ENCODE measurements around the gene MRI1. TPM values are rescaled to one million over a fixed set of nuclear protein-coding genes. Genes with fewer than 3 reads are reported as not detected.

Gene MRI1
- total and polyA plus RNA-seq, 2 experiments from 2014 or later = 12.3 to 44.5 TPM

Small RNA genes lying within 50 kb of the gene (small RNA-seq; reads per million reads assigned to genes)
- gene RN7SL619P (ENCODE audit: low replicate concordance) = not detected

Other genes starting within 250 kb of the MRI1 start
- gene C19orf53, start 9.9 kb downstream of the MRI1 start, total RNA-seq (2014; rRNA removed; shearing (Covaris generic)) = 104 and 118 TPM in 2 replicates
- gene C19orf53, start 9.9 kb downstream of the MRI1 start, polyA plus RNA-seq (2016; fragmentation: Nextera tagmentation; extraction: Ambion mirVana) = 401 and 463 TPM in 2 replicates
- 37.9 and 42.3 TPM in 2 replicates for gene ZSWIM4, start 30.9 kb downstream of the MRI1 start, total RNA-seq (2014; rRNA removed; shearing (Covaris generic))
- 5.4 and 6.1 TPM in 2 replicates for gene ZSWIM4, start 30.9 kb downstream of the MRI1 start, polyA plus RNA-seq (2016; fragmentation: Nextera tagmentation; extraction: Ambion mirVana)
- gene NANOS3, start 112.6 kb downstream of the MRI1 start, total RNA-seq (2014; rRNA removed; shearing (Covaris generic)) = not detected in 2 replicates
- gene NANOS3, start 112.6 kb downstream of the MRI1 start, polyA plus RNA-seq (2016; fragmentation: Nextera tagmentation; extraction: Ambion mirVana) = not detected in 2 replicates
- gene BRME1, start 141.6 kb downstream of the MRI1 start, total RNA-seq (2014; rRNA removed; shearing (Covaris generic)) = 3.7 and 4.0 TPM in 2 replicates
- 3.9 and 4.7 TPM in 2 replicates for gene BRME1, start 141.6 kb downstream of the MRI1 start, polyA plus RNA-seq (2016; fragmentation: Nextera tagmentation; extraction: Ambion mirVana)
- 27.3 and 39.7 TPM in 2 replicates for gene CC2D1A, start 141.7 kb downstream of the MRI1 start, total RNA-seq (2014; rRNA removed; shearing (Covaris generic))
- 21.7 and 23.1 TPM in 2 replicates for gene CC2D1A, start 141.7 kb downstream of the MRI1 start, polyA plus RNA-seq (2016; fragmentation: Nextera tagmentation; extraction: Ambion mirVana)
- 0.24 TPM in 1 of 2 replicates, not detected in the other for gene PODNL1, start 173.9 kb downstream of the MRI1 start, total RNA-seq (2014; rRNA removed; shearing (Covaris generic))
- gene PODNL1, start 173.9 kb downstream of the MRI1 start, polyA plus RNA-seq (2016; fragmentation: Nextera tagmentation; extraction: Ambion mirVana) = 1.3 TPM in 1 of 2 replicates, not detected in the other
- gene DCAF15, start 188.0 kb downstream of the MRI1 start, total RNA-seq (2014; rRNA removed; shearing (Covaris generic)) = 74.8 and 81.3 TPM in 2 replicates
- 39.5 and 41.6 TPM in 2 replicates for gene DCAF15, start 188.0 kb downstream of the MRI1 start, polyA plus RNA-seq (2016; fragmentation: Nextera tagmentation; extraction: Ambion mirVana)
- 10.1 and 11.8 TPM in 2 replicates for gene RFX1, start 241.8 kb downstream of the MRI1 start, total RNA-seq (2014; rRNA removed; shearing (Covaris generic))
- 8.9 and 9.4 TPM in 2 replicates for gene RFX1, start 241.8 kb downstream of the MRI1 start, polyA plus RNA-seq (2016; fragmentation: Nextera tagmentation; extraction: Ambion mirVana)

All from GM23338 (cell line).